Stimulated activated CD8-positive, alpha-beta memory T cell treated with anti-CD3 and anti-CD28 coated beads, Interleukin-4, amount 100 ng/mL, for 1 hour (primary cell): Measurements from ENCODE around the gene MYO5A.

Experiments used
- DNase-seq, 2 donors: peaks; one replicate each; pipeline ENCODE4 v3.0.0-alpha.2; 2020; ENCODE audit warnings: low read depth in 2 of 2, low spot score in 1 of 2

Gene MYO5A

GRCh38 chr15:52378746-52379394, 149.8 kb downstream of the MYO5A start:
- no peak for DNase-seq

GRCh38 chr15:52370010-52370409, 158.7 kb downstream of the MYO5A start:
- DNase-seq = no peak

GRCh38 chr15:52369455-52369854, 159.2 kb downstream of the MYO5A start:
- no peak for DNase-seq

- no peak for DNase-seq
These were observed 159.7 kb downstream of the MYO5A start for GRCh38 chr15:52369030-52369429.

- no peak for DNase-seq
These were observed 160.3 kb downstream of the MYO5A start for GRCh38 chr15:52368402-52368801.

- DNase-seq = no peak
These were observed 166.2 kb downstream of the MYO5A start for GRCh38 chr15:52362497-52362896.

GRCh38 chr15:52361975-52362494, 166.6 kb downstream of the MYO5A start:
- DNase-seq = no peak

GRCh38 chr15:52361494-52361893, 167.2 kb downstream of the MYO5A start:
- DNase-seq = no peak

- DNase-seq = no peak
These were observed 168.2 kb downstream of the MYO5A start for GRCh38 chr15:52360229-52361203.

GRCh38 chr15:52359722-52360121, 169.0 kb downstream of the MYO5A start:
- no peak for DNase-seq

- no peak for DNase-seq
These were observed 170.7 kb downstream of the MYO5A start for GRCh38 chr15:52357949-52358348.

GRCh38 chr15:52352086-52352485, 176.6 kb downstream of the MYO5A start:
- no peak for DNase-seq

- DNase-seq = no peak
These were observed 177.3 kb downstream of the MYO5A start for GRCh38 chr15:52351206-52351908.

GRCh38 chr15:52350423-52350822, 178.3 kb downstream of the MYO5A start:
- DNase-seq = no peak

GRCh38 chr15:52349052-52349700, 179.5 kb downstream of the MYO5A start:
- no peak for DNase-seq

GRCh38 chr15:52348056-52348745, 180.5 kb downstream of the MYO5A start:
- DNase-seq = no peak

GRCh38 chr15:52344592-52344991, 184.1 kb downstream of the MYO5A start:
- no peak for DNase-seq

- no peak for DNase-seq
These were observed 184.8 kb downstream of the MYO5A start for GRCh38 chr15:52343831-52344230.

- no peak for DNase-seq
These were observed 188.6 kb downstream of the MYO5A start for GRCh38 chr15:52340093-52340492.

GRCh38 chr15:52338891-52339290, 189.8 kb downstream of the MYO5A start:
- DNase-seq = no peak
